ENCODE results near the gene MRPL1.
"Not testable (repeated sequence)": the region's sequence is repeated elsewhere in the genome, so short reads cannot be mapped to it uniquely, and the experiment has no call there.

The MRPL1 gene

DNA sequence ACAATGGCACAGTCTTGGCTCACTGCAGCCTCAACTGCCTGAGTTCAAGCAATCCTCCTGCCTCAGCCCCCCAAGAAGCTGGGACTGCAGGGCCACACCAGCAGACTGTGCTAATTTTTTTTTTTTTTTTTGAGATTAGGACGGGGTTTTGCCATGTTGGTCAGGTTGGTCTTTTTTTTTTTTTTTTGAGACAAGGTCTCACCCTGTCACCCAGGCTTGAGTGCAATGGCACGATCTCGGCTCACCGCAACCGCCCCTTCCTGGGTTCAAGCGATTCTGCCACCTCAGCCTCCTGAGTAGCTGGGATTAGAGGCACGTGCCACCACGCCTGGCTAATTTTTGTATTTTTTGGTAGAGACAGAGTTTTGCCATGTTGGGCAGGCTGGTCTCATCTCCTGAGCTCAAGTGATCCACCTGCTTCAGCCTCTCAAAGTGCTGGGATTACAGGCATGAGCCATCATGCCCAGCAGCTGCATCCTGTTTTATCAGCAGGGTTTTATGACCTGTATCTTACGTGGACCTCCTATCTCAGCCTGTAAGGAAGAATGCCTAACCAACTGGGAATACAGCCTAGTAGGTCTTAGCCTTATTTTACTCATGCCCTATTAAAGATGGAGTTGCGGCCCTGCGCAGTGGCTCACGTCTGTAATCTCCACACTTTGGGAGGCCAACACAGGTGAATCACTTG, 13.2 kb upstream of the MRPL1 start:
- no peak for DNase-seq (ENCODE audit: low read depth)

DNA sequence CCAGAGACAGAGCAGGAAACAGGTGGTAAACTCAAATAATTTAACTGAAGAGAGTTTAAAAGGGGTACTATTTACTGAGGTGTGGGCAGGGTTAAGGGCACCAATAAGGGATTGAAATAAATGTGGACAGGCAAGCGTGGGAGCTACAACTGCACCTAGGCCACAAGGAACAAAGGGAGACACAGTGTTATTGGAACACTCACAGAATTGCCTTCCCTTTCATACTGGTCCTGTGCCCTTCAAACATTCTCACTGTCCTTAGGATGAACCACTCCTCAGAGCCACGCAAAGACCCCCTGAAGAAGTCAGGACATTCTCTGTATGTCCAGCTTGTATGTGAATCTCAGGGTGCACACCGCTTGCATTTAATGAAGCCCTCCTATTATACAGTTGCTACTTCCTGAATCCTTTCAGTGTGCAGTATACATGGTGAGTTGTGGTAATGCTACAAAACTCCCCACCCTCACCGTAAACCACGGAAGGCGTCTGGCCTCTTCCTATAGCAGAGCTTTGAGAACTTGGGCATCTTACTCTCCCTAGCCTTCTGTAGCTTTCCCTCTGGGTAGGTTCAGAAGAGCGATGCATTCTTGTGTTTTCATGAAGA, 9.6 kb upstream of the MRPL1 start:
- DNase-seq (ENCODE audit: low read depth), result peak; percentile 43

DNA sequence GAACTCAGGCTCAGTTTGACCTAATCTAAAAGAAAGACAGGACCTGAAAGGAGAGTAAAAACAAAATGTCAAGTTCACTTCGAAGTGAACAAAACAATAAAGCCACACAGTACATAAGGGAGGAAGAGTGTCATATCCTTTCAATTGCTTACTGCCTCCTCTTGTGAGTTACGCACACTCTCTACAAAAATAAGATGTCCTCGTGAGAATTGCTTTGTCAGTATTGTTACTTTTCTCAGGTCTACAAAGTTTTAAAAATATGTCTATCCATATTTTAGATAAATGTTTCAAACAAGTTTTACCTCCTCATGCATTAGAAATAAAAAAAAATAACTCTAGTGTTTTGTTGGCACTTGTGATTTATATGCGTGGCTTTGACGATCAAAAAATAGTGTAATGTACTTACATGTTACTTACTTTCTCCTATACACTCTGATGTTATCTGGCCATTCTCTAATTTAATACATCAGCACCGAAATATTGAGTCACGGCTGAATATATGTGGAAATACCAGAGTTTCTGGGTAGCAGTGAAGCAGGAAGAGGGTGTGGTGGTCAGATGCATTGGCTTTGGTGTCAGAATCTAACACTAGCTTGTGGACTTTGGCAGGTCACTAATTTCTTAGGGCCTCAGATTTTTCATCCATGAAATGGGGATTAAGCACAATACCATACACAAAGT, 8.1 kb upstream of the MRPL1 start:
- no peak for DNase-seq (ENCODE audit: low read depth)

DNA sequence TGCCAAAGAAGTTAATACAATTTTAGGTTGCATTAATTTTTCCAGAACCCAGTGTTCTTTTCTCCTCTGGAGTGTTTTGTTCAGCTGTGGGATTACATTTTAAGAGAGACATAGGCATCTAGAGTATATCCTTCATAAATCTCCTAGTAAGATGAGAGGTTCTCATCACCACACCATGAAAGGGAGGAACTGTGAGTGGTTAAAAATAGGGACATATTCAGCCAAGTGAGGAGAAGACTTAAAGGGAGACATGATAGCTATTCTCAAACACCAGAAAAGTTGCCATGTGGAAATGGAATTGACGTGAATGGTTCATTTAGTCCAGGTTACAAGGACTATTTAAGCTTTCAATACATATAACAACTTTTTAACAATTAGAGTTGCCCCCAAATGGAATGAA, 6.5 kb upstream of the MRPL1 start:
- DNase-seq (ENCODE audit: low read depth), result no peak

DNA sequence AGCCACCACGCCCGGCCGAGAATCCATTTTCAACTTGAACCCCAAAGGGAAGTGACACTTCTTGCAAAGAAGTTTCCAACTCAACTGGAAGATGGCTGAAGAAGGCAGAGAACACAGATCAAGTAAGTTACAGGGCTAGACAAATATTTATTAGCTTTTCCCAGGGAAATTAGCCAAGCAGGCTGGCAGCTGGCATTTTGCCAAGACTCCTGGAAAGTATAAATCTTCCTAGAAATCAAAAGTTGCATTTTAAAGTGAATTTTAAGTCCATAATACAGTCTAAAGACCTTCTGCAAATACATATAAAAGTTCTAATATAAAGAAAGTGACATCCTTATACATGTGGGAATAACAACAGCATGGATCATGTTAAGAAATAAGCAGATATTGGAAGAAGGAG, 3.4 kb upstream of the MRPL1 start:
- DNase-seq (ENCODE audit: low read depth), result no peak

DNA sequence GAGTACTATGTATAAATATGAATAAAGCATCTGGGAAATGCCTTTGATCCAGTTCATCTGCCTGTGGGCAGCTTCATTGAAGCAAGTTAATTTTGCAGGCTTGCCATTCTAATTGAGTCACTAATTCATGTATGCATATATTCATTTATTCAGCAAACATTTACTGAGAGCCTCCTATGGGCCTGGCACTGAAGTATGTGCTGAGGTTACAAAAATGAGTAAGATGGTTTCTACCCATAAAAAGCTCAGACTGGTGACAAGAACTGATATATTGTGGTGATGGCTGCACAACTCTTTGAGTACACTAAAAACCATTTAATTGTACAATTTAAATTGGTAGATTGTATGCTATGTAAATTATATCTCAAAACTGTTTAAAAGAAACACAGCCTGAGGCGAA, 1.1 kb upstream of the MRPL1 start:
- no peak for DNase-seq (ENCODE audit: low read depth)

DNA sequence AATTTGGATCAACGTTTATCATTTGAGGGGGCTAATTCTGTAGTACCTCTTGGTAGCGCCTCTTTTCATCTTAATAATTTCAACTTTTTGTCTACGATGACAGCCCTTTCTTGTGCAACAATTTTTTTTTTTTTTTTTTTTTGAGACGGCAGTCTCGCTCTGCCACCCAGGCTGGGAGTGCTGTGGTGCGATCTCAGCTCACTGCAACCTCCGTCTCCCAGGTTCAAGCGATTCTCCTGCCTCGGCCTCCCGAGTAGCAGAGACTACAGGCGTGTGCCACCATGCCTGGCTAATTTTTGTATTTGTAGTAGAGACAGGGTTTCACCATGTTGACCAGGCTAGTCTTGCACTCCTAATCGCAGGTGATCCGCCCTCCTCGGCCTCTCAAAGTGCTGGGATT, 711 bp downstream of the MRPL1 start:
- not testable (repeated sequence) for DNase-seq (ENCODE audit: low read depth)

DNA sequence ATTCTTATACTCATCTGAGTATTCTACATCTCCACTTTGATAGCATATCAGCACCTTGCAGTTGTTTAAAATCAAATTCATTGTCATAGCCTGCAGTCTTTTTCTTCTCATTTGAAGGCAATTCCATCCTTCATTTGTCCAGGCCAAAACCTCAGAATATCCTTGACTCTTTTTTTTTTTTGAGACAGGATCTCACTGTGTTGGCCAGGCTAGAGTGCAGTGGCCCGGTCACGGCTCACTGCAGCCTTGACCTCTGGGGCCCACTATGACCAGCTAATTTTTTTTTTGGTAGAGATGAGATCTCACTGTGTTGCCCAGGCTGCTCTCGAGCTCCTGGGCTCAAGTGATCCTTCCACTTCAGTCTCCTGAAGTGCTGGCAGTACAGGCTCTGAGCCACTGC, 2.6 kb downstream of the MRPL1 start:
- DNase-seq (ENCODE audit: low read depth), result no peak

DNA sequence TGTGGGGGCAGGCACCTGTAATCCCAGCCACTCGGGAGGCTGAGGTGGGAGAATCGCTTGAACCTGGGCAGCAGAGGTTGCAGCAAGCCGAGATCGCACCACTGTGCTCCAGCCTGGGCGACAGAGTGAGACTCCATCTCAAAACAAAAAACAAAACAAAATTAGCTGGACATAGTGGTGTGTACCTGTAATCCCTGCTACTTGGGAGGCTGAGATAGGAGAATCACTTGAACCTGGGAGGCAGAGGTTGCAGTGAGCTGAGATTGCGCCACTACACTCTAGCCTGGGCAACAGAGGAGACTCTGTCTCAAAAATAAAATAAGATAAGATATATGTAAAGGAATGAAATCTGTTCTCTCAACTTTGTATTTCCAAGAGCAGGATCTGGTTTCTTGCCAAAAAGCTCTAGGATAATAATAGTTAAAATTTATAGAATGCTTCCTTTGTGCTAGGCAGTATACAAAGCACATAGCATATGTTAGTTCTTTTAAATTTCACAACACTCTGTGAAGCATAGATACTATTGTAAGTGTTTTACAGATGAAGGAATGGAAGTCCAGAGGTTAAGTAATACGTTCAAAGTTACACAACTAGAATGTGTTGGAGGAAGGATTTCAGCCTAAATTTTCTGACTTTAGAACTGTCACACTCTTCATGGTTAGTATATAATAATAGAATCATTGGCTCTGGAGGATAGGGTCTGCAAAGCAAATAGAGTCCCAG, 10.3 kb downstream of the MRPL1 start:
- no peak for DNase-seq (ENCODE audit: low read depth)

DNA sequence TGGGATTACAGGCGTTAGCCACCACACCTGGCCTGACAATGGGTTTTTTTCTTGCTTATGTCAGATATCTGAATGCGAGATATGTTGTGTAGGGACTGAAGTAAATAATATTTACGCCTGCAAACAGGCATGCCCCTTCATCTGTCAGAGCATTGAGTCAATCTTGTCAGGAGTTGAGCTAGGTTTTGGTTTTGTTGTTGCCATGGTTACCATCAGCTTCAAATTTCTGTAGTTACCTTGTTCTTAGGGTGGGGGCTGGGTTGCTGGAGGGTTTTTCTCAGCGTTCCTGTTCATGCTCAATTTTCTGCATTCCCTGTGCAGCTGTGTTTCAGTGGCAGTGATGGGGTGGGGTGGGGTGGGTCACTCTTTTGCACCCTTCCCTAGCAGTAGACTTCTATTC, 14.5 kb downstream of the MRPL1 start:
- no peak for DNase-seq (ENCODE audit: low read depth)

DNA sequence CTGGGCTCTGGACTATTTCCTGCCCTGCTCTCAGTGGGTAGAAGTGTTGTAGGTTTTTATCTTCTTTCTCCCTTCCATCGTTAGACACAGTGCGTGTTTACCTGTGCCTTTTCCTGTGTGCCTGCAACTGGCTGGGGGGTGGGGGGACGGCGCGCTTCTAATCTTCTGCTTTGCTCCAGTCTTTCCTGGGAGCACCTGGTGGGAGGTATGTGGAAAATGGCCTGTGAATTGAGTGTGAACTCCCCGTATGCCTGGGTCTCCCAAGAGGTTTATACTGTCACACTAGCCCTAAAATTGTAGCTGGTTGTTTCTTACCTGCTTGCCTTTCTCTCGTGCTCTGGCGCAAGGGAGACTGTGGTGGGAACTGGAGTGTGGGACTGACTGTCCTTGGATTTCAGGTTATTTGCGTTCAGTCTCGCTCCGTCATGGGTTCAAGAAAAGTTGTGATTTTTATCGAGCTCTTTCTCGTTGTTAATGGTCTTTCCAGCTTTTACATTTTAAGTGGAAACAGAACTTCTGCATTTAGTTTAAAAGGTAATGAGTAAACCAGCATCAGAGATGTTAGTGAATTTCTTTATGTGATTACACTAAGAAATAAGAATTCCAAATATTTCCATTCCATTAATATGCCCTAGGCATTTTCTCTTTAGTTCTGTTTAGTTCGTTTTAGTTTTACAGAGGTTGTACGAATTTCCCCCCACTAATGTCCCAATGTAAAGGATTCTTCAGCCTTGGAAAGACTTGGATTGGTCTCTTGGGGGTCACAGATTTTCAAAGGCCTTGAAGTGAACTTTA, 15.3 kb downstream of the MRPL1 start:
- DNase-seq (ENCODE audit: low read depth), result no peak

DNA sequence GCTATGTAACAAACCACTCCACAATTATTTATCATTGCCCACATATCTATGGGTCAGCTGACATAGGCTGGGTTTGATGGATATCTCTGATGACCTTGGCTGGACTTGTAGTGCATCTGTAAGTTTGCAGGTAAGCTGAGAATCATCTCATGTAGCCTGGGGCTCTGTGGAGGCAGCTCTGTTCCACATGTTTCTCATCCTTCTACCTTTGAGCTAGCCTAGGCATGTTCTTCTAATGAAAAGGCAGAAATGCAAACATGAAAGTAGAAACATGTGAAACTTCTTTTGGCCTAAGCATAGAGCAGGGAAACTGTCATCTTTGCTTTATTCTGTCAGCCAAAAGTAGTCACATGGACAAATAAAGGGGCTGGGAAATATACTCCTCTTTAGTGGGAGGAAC, 18.2 kb downstream of the MRPL1 start:
- no peak for DNase-seq (ENCODE audit: low read depth)

DNA sequence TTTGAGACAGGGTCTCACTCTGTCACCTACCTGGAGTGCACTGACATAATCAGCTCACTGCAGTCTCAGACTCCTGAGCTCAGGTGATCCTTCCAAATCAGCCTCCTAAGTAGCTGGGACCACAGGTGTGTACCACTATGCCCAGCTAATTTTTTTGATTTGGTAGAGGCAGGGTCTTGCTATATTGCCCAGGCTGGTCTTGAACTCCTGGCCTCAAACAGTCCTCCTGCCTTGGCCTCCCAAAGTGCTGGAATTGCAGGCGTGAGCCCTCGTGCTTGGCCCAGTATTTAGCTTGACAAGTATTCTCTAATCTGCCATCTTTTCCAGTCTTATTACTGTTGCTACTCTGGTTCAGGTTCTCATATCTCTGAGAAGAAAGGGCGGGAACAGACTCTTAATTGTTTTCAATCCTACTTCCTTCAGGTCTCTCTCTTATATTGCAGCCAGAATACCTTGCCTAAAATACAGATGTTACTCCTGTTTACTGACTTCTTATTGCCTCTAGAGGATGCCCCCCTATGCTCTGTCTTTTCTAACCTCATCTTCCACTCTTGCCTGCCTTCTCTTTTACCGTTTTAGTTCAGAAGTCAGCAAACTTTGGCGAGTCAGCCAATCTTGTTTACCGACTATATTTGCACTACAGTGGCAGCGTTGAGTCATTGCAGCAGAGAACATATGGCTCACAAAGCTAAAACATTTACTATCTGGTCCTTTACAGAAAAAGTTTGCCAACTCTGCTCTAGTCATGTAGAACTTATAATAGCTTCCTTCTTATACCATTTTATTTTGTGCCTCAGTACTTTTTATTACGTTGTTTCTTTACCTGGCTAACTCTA, 19.0 kb downstream of the MRPL1 start:
- no peak for DNase-seq (ENCODE audit: low read depth)

DNA sequence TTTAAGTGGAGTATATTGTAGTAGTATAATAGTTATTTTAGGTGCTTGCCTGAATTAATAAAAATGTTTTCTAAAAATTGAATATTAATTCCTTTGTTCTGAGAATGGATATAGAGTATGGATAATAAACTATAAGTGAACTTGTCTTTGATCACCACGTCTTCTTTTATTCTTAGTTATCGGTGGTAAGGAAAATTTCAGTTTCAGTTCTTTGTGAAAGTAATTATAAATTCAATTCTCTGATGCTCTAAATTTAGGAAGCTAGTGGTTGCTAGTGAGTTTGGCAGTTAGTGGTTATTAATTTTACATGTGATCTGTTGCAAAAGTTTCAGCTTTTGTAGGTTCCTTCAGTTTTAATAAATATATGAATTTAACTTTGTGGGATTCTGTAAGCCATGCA, 30.8 kb downstream of the MRPL1 start:
- DNase-seq (ENCODE audit: low read depth), result no peak

DNA sequence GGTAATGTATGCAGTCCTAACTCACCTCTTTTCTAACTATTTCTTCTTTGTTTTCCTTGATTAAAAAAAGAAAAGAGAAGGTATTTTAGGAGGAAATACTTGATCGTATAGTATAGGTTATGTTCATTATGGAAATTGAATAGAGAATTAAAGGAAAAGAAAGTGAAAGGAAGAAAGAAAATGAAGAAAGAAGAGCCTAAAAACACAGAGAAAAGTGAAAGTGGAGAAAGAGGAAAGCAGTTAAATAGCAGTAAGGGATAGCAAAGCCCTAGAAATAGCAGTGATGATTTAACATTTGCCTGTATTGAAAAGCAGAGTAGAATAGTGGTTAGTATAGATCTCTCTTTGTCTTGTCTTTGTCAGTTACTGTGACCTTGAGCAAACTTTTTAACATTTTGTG, 37.0 kb downstream of the MRPL1 start:
- no peak for DNase-seq (ENCODE audit: low read depth)

DNA sequence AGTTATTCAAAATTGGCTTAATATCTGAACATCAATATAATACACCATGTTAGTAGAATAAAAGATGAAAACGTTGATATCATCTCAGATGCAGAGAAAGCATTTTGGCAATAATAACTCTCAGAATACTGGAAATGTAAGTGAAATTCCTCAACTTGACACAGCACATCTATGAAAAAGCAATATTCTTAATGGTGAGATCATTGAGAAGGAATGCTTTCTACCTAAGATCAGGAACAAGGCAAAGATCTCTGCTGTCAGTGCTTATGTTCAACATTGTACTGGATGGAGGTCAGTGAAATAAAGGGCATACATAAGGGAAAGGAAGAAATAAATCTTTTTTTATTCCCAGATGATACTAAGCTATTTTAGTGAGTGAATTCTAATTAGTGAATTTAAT, 40.6 kb downstream of the MRPL1 start:
- no peak for DNase-seq (ENCODE audit: low read depth)

DNA sequence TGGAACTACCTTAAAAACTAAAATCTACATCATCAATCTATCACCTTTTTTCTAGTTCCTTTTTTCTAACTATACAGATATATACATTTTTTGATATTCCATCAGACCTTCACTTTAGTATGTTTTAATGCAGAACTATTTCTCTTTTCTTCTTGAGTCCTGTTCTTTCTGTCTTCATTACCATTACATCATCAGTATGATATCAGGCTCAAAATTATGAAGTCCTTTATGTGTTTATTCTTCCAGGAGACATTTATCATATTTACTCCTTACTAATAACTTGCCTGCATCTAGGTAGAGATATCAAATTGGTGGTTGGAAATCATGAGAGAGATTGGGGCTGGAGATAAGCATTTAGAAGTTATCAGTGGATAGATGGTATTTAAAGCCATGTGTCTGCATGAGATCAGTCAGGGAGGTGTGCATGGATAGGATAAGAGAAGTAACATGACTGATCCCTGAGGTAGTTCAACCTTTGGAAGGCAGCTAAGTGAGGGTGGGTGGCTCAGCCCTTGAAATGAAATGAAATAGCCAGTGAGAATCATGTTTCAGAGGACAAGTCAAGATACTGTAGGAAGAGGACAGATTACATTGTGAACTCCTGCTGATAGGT, 43.1 kb downstream of the MRPL1 start:
- DNase-seq (ENCODE audit: low read depth), result no peak

DNA sequence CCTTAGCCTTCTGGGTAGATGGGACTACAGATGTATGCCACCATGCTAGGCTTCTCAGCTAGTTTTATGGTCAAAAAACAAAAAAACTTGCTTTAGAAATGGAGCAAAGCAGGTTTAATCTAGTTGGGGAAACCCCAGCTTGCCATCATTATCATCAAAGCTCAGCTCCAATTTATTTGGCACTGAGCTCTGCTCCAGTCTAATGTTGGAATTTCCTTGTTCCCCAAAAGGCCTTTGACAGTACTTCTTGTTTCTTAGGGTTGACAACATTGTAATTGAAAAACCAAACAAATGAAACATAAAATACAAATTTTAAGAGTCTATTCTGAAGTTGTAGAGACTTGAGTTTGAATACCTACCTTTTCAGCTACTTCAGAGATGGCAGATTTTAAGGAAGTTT, 48.0 kb downstream of the MRPL1 start:
- no peak for DNase-seq (ENCODE audit: low read depth)

DNA sequence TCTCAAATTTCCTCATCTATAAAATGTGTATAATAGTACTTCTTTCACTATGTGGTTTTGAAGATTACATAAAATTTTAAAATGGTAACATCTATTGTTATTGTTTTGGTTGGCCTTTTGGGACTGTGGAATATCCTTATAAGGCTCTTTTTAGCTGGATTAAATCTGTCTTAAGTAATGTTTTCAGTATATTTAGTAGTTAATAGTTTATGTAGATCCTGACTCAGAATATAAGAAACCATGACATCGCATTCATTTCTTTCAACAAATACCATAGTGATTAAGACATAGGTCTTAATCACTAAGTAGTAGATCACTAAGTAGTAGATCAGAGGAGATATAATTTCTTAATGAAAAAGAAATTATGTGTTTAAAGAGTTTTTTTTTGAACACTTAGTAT, 48.5 kb downstream of the MRPL1 start:
- no peak for DNase-seq (ENCODE audit: low read depth)

DNA sequence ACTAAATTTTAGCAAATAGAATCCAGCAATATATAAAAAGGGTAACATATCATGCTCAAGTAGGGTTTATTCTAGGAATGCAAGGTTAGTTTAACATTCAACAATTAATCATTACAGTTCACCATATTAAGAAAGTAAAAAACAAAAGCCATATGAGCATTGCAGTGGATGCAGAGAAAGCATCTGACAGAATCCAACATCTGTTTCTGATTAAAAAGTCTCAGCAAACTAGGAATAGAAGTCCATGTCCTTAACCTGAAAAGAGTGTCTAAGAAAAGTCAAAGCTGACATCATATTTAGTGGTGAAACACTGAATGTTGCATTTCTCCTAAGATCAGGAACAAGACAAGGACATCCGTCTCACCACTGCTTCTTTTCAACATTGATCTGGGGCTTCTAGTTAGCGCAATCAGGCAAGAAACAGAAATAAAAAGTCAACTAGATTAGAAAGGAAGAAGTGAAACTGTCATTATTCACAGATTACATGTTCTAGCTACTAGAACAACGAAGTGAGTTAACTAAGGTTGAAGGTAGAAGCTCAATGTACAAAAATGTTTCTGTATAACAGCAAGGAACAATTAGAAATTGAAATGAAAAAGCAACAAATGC, 49.3 kb downstream of the MRPL1 start:
- DNase-seq (ENCODE audit: low read depth), result no peak
